ENCODE measurements around the gene IL6. TPM values are rescaled to one million over a fixed set of nuclear protein-coding genes. Genes with fewer than 3 reads are reported as not detected.
"Not testable (repeated sequence)": the region's sequence is repeated elsewhere in the genome, so short reads cannot be mapped to it uniquely, and the experiment has no call there.

Gene IL6
- total RNA-seq, 1 experiment from 2014 or later, result 0.52 TPM

GRCh38 chr7:22688084-22688483 is 38.9 kb upstream of the IL6 start:
- Mint-ChIP-seq H3K4me1 (peaks cover 4% of the 10 kb centered on the region), H3K36me3 (no peaks in the 10 kb centered on the region), H3K27me3 (ENCODE audit: low read depth) (no peaks in the 10 kb centered on the region; the same call in 1 of the 2 replicates), H3K27ac (no peak overlapping the region), H3K4me3 (no peak overlapping the region), H3K9me3 (peaks cover 4% of the 10 kb centered on the region)
- DNase-seq (ENCODE audit: low spot score) (no peak), ATAC-seq (no peak)
- CTCF ChIA-PET, result no interaction called here
- TF ChIP-seq SP1 (CRISPR knock-in tag; conservative IDR thresholded peaks at IDR 0.05) (no peak), USF2 (CRISPR knock-in tag; IDR thresholded peaks at IDR 0.05) (no peak), MLX (CRISPR knock-in tag; IDR thresholded peaks at IDR 0.05) (no peak), ZNF232 (CRISPR knock-in tag; IDR thresholded peaks at IDR 0.05) (no peak), TEAD4 (CRISPR knock-in tag; IDR thresholded peaks at IDR 0.05) (no peak), ZBTB21 (CRISPR knock-in tag; IDR thresholded peaks at IDR 0.05; ENCODE audit: borderline replicate concordance) (no peak), SMAD3 (CRISPR knock-in tag; IDR thresholded peaks at IDR 0.05; ENCODE audit: borderline replicate concordance) (no peak), PRRX2 (CRISPR knock-in tag; IDR thresholded peaks at IDR 0.05) (no peak), AR (CRISPR knock-in tag; IDR thresholded peaks at IDR 0.05) (no peak), ZNF263 (CRISPR knock-in tag; IDR thresholded peaks at IDR 0.05; ENCODE audit: low read depth) (no peak), ERG (CRISPR knock-in tag; IDR thresholded peaks at IDR 0.05) (no peak), STAT6 (CRISPR knock-in tag; conservative IDR thresholded peaks at IDR 0.05; ENCODE audit: low read depth) (no peak), ZNF317 (CRISPR knock-in tag; IDR thresholded peaks at IDR 0.05; ENCODE audit: borderline replicate concordance, low read depth) (no peak), PREB (CRISPR knock-in tag; IDR thresholded peaks at IDR 0.05; ENCODE audit: borderline replicate concordance) (no peak), ZNF138 (CRISPR knock-in tag; conservative IDR thresholded peaks at IDR 0.05) (no peak), TCF7 (CRISPR knock-in tag; IDR thresholded peaks at IDR 0.05; ENCODE audit: low read depth) (no peak), MYBL2 (CRISPR knock-in tag; IDR thresholded peaks at IDR 0.05) (no peak), CREB1 (CRISPR knock-in tag; IDR thresholded peaks at IDR 0.05) (no peak), JUN (CRISPR knock-in tag; IDR thresholded peaks at IDR 0.05) (no peak), NR1H2 (CRISPR knock-in tag; IDR thresholded peaks at IDR 0.05) (no peak)
- POLR2A ChIA-PET, result no interaction called here

- H3K36me3 Mint-ChIP-seq; POLR2A ChIA-PET; H3K4me1 Mint-ChIP-seq; DNase-seq (ENCODE audit: low spot score); H3K4me3 Mint-ChIP-seq; CTCF ChIA-PET; H3K27ac Mint-ChIP-seq; ATAC-seq; H3K9me3 Mint-ChIP-seq; H3K27me3 Mint-ChIP-seq (ENCODE audit: low read depth): not testable (repeated sequence)
Observed at GRCh38 chr7:22688934-22689333, 38.1 kb upstream of the IL6 start.

All from WTC11 (cell line).